ENCODE data around the gene TSC22D2.
A peak's percentile ranks its signal among the peaks of the same experiment; 100 is the strongest.

TSC22D2 gene

DNA sequence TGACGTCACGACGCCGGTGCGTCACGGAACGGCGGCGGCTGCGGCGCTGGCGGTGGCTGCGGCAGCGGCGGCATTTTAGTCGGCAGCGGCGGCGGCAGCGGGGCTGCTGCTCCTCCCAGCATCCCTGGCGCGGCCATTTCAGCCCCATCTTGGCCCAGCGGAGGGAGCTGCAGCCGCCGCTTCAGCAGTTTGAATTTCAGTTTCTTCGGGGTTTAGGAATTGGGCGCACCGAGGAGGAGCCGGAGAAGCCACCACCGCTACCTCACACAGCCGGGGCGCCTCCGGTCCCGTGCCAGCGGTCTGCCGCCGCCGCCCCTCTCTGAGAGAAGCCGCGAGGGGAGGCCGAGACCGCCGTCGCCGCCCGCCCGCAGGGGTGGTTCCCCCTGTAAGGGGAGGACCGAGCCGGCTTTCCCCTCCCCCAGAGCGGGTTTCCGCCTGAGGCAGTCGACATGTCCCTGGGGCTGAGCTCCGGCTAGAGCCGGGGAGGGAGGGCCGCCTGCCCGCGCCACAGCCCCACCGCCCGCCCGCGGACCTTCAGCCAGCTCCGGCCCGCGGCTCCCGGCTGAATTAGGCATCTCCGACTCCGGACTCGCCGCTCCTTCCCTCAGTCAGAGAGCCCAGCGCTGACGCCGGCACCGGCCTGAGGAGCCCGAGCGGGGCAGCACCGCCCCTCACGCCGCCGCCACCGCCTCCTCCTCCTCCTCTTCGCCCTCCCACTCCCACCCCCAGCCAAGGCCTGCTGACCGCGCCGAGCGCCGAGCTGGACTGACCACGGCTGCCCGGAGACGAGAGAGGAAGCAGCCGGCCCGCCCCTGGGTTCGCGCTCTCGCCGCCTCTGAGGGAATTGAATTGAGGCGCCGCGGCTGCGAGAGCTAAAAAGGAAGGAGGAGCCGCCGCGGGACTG, at the start of gene TSC22D2:
Gene TSC22D2, plus strand, starts transcription at position 78 of the 904 bp plus-strand sequence. CDS start 1,053 bp downstream, outside the sequence.
- DNase-seq (ENCODE audit: low read depth), result peak; percentile 62

DNA sequence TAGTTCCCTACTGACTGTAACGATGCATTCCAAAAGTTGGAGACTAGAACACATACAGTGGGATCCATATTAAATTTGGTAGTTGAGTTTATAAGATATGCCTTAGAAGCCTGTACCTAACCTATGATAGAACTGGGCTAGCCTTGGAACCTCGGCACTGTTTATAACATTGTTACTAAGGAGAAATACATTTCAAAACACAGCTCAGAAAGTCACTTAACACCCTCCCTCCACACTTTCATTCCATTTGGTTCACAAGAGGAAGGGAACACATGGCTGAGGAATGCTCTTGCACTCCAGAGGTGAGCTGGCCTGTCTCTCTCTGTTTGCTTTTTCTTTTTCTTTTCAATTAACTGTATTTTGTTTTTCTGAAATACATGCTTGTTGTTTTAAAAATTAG, 48.7 kb upstream of the TSC22D2 start:
- DNase-seq (ENCODE audit: low read depth), result no peak

DNA sequence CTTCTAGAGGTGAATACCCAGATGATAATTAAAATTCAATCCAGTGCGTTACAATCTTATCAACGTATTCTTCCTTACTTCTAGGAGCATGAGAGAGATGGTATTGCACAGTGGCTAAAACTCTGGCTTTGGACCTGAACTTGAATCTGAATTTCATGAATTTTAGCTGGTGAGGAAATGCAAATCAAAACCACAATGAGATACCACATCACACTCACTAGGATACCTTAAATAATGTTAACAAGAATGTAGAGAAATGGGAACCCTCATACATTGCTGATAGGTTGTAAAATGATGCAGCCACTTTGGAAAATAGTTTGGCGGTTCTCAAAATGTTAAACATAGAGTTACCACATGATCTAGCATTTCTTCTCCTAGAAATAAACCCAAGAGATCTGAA, 47.1 kb upstream of the TSC22D2 start:
- no peak for DNase-seq (ENCODE audit: low read depth)

DNA sequence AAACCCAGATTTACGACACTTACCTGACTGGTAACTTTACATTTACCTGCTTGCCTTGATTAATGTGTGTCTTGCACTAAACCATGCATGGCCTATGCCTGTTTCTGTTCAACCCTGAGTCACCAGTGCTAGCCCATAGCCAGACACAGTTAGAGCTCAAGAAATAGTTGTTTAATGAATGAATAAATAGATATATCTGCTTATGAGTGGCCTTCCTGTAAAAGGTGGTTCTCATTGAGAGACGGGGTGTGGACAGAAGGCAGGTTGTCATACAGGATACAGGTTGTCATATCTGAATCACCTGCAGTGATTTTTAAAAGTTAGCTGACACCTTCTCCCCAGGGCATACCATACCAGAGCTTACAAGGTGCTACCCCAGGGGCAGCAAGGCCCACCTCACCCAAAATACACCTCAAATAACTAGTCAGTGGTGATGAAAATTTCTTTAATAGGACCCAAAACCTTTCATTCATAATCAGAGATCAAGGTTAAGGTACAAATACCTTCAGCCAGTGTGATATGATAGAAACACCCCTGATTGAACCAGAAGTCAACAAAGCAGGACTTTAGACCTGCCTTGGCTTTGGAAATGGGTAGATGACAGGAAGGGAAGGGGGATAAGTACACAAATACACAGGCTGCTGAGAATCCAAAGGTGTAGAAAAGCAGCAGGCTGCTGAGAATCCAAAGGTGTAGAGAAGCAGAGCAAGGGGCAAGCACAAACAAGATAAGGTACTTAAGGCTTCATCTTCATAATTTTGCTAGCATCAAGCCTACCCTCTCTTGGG, 45.4 kb upstream of the TSC22D2 start:
- DNase-seq (ENCODE audit: low read depth), result no peak

DNA sequence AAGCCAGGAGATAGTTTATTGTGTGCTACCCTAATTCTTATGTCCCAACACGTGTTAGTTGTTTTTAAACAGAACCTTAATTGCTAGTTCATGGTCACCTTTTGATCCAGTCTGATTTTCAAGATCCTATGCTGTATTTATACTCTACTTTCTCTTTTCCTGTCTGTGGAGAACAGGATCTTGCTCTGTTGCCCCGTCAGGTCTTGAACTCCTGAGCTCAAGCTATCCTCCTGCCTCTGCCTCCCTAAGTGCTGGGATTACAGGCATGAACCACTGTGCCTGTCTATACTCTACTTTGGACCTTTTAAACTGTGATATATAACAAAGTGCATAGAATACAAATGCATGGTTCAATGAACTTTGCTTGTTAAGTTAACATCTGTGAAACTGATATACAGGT, 44.7 kb upstream of the TSC22D2 start:
- DNase-seq (ENCODE audit: low read depth), result no peak

- DNase-seq (ENCODE audit: low read depth), result no peak
Measured at GRCh38 chr3:150365132-150365604, 42.9 kb upstream of the TSC22D2 start.

DNA sequence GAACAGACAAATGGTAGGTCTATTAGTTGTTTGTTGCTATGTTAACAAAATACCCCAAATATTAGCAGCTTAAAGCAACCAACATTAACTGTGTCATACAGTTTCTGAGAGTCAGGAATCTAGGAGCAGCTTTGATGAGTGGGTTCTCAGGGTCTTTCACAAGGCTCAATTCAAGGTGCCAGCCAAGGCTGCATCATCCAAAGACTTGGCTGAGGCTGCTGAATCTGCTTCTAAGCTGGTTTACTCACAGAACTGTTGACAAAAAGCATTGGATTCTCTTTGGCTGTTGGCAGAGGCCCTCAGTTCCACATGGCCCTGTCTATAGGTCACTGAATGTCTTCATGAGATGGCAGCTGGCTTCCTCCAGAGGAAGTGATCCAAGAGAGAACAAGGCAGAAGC, 40.3 kb upstream of the TSC22D2 start:
- peak; percentile 52 for DNase-seq (ENCODE audit: low read depth)

GRCh38 chr3:150370122-150370602, 37.9 kb upstream of the TSC22D2 start:
- peak; percentile 91 for DNase-seq (ENCODE audit: low read depth)

DNA sequence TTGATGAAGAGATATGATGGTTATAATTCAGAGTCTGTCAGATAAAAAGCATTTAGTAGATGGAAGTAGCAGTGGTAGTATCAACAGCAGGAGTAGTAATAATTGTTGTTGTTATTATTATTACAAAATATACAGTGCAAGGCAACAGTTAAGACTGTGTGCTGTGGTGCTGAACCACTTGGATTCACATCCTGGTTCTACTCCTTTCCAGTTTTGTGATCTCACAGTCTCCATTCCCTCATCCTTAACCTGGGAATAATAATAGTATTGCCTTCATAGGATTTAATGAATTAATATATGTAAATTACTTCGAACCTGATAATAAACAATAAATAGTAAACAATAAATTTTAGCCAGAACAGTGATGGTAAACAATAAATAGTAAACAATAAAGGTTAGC, 37.1 kb upstream of the TSC22D2 start:
- DNase-seq (ENCODE audit: low read depth), result no peak

- DNase-seq (ENCODE audit: low read depth), result peak; percentile 98
Measured at GRCh38 chr3:150371741-150372254, 36.3 kb upstream of the TSC22D2 start.

- DNase-seq (ENCODE audit: low read depth), result no peak
Measured at GRCh38 chr3:150372320-150372719, 35.8 kb upstream of the TSC22D2 start.

DNA sequence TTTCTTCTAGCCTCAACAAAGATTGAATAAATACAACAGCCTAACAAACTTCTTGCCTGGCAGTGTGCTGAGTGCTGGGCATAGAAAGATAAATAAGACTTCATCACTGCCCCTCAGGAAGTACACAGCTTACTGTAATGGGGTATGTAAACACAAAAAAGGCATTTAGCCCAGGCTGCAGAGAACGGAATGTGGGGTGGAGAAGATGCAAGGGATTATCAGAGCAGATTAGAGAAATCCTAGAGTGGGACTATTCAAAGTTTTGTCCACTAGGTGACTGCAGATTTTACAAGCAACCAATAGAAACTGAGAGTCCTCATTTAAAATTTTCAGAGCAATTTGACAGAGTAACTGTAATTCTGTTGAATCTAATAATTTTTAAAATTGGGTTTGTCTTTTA, 35.4 kb upstream of the TSC22D2 start:
- no peak for DNase-seq (ENCODE audit: low read depth)

GRCh38 chr3:150373234-150373875, 34.7 kb upstream of the TSC22D2 start:
- no peak for DNase-seq (ENCODE audit: low read depth)

GRCh38 chr3:150374975-150375374, 33.1 kb upstream of the TSC22D2 start:
- no peak for DNase-seq (ENCODE audit: low read depth)

DNA sequence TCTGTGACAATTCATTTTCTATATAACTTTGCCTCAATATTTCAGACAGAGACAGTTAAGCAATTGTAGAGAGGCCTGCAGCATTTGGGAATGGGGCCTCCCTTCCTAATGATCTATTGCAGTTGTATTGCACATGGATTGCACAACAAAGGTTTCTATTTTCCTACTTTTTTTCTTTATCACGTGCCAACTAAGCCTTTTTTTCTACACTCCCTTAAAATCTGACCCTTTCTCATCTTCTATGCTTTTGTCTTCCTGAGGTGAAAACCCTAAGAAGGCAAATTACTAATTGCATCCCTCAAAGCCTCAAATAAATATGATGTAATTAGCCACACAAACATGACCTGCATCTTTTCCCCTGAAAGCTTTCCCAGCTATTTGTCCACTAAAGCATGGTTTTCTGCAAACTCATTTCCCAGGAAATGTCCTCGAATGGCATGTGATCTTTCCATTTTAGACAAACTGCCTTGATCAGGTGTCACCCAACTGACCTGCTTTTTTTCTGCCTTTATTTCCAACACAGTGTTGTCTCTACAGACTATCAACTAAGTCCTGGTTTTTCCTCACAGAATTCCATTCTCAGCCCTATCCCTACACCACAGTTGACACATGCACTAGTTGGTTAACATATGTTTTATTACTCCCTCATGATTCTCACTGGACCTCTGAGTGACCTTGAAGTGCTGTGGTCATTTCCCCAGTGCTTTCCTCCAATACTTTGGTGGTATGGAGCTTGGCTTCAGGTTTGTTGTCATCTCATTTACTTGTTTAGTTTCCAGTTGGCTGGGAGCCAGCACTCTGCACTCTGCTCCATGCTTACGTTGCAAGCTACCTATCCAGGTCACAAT, 31.9 kb upstream of the TSC22D2 start:
- peak; percentile 66 for DNase-seq (ENCODE audit: low read depth)

GRCh38 chr3:150377601-150378300, 30.3 kb upstream of the TSC22D2 start:
- DNase-seq (ENCODE audit: low read depth), result no peak

GRCh38 chr3:150378301-150378748, 29.8 kb upstream of the TSC22D2 start:
- DNase-seq (ENCODE audit: low read depth), result no peak

DNA sequence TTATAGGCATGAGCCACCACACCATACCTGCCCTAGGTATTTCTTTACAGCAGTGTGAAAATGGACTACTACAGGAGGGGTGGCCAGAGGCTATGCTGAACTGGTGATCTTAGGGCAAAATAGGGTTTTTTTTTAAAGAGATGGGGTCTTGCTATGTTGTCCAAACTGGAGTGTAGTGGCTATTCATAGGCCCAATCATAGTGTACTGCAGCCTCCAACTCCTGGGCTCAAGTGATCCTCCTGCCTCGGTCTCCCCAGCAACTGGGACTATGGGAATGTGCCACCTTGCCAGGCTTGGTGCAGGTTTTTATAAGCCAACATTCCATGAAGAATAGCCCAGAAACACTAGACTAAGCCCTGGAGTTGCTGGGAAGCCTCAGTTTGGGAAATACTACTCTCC, 28.6 kb upstream of the TSC22D2 start:
- no peak for DNase-seq (ENCODE audit: low read depth)

GRCh38 chr3:150384296-150385212, 23.5 kb upstream of the TSC22D2 start:
- no peak for DNase-seq (ENCODE audit: low read depth)

Data from GM04503 (cell line).